K562 (cell line): Measurements from ENCODE around the gene SH3BP5L. TPM values are rescaled to one million over a fixed set of nuclear protein-coding genes. Genes with fewer than 3 reads are reported as not detected.

Experiments
- ATAC-seq: fragments of 200-7000 bp; cut with Tn5 transposase; 3 replicates; pipeline ENCODE4 v1.9.1; 2020; ENCODE audit warnings: moderate library complexity
- BruUV-seq: library from RNA; stranded (reverse); fragments of 400-500 nt; replicated peaks from 2 replicates; lab custom pipeline; 2021; lab: Mats Ljungman, UMichigan
- CTCF ChIA-PET: fragments of 300-600 bp; formaldehyde crosslinking; extraction: SDS; loops from one replicate; lab custom pipeline; 2021; ENCODE audit warnings: low intra/inter-chr PET ratio; lab: Yijun Ruan, JAX
- POLR2A ChIA-PET: fragments of 300-600, 350-650 bp; sonication (Branson Sonifier 250); formaldehyde crosslinking; extraction: SDS; loops from one replicate; lab custom pipeline; 2021; ENCODE audit warnings: antibody characterized with exemption, inconsistent platforms; lab: Yijun Ruan, JAX
- DNase-seq, 4 experiments: peaks; one replicate each; pipeline versions ENCODE4 v3.0.0 to v3.0.0-alpha.2; 2011 to 2018; ENCODE audit warnings: low spot score in 3 of 4, mixed read lengths in 3 of 4; ENCODE audit errors: extremely low read depth in 1 of 4
- FAIRE-seq: peaks from 2 replicates; lab custom pipeline; 2011; peaks lifted over from hg19 to GRCh38; lab: Jason Lieb, UNC
- H2AFZ ChIP-seq: 2 replicates; pipeline ENCODE4 v1.6.0; 2011; ENCODE audit warnings: low read depth, low read length, control low read depth, inconsistent platforms
- H3K27ac ChIP-seq: fragments of 200-600 bp; 3 replicates; pipeline ENCODE4 v1.8.0; 2011; ENCODE audit warnings: low read depth, mild to moderate bottlenecking, control low read depth, inconsistent platforms, low read length, moderate library complexity, mixed read lengths; ENCODE audit errors: extremely low read depth
- H3K27me3 ChIP-seq, 2 experiments: fragments of 300-600 bp in 1 of 2; 2 replicates in 1 of 2; 3 replicates in 1 of 2; pipeline versions ENCODE4 v1.6.0 to v1.8.0; 2011; ENCODE audit warnings: inconsistent platforms in 2 of 2, low read length in 2 of 2, mild to moderate bottlenecking in 1 of 2, mixed read lengths in 1 of 2, moderate library complexity in 1 of 2; ENCODE audit not compliant: control insufficient read depth in 2 of 2, insufficient read depth in 2 of 2
- H3K36me3 ChIP-seq: fragments of 300-600 bp; 3 replicates; pipeline ENCODE4 v1.8.0; 2011; ENCODE audit warnings: mild to moderate bottlenecking, low read length, inconsistent platforms; ENCODE audit not compliant: control insufficient read depth, insufficient read depth
- H3K4me1 ChIP-seq, 2 experiments: fragments of 200-600 bp in 1 of 2; replicated peaks in 1 of 2; 2 replicates in 1 of 2; 3 replicates in 1 of 2; pipeline versions ENCODE4 v1.5.1 to v1.8.0; 2011; ENCODE audit warnings: inconsistent platforms in 2 of 2, low read length in 2 of 2, mild to moderate bottlenecking in 1 of 2, mixed read lengths in 1 of 2, moderate library complexity in 1 of 2; ENCODE audit not compliant: control insufficient read depth in 2 of 2, insufficient read depth in 2 of 2
- H3K4me2 ChIP-seq: 2 replicates; pipeline ENCODE4 v1.6.1; 2011; ENCODE audit warnings: low read length, control low read depth, inconsistent platforms, mixed read lengths; ENCODE audit not compliant: insufficient read depth
- H3K4me3 ChIP-seq: fragments of 200-600 bp; sonication (generic), shearing (Covaris generic); 2 replicates; pipeline ENCODE4 v1.5.1; 2016; ENCODE audit warnings: control low read depth, inconsistent platforms
- H3K79me2 ChIP-seq: fragments of 200-600 bp; 3 replicates; pipeline ENCODE4 v1.8.0; 2011; ENCODE audit warnings: low read length, inconsistent platforms; ENCODE audit not compliant: control insufficient read depth, insufficient read depth
- H3K9ac ChIP-seq, 2 experiments: 2 replicates each; pipeline versions ENCODE4 v1.6.0 to v1.6.1; 2011; ENCODE audit warnings: low read depth in 2 of 2, low read length in 2 of 2, control low read depth in 1 of 2, inconsistent platforms in 1 of 2, mild to moderate bottlenecking in 1 of 2, mixed read lengths in 1 of 2; ENCODE audit not compliant: insufficient read depth in 1 of 2
- H3K9me1 ChIP-seq: one replicate; pipeline ENCODE4 v1.6.0; 2011; ENCODE audit warnings: inconsistent platforms, mild to moderate bottlenecking, low read length, moderate library complexity; ENCODE audit not compliant: control insufficient read depth, insufficient read depth
- H3K9me3 ChIP-seq: replicated peaks from 2 replicates; pipeline ENCODE4 v1.5.1; 2011; ENCODE audit warnings: low read depth, low read length, inconsistent platforms; ENCODE audit not compliant: control insufficient read depth, insufficient read depth
- H4K20me1 ChIP-seq: replicated peaks from 2 replicates; pipeline ENCODE4 v1.6.1; 2011; ENCODE audit warnings: low read length, inconsistent platforms, mixed read lengths; ENCODE audit not compliant: control insufficient read depth, insufficient read depth
- CCNT2 ChIP-seq: IDR thresholded peaks from 2 replicates; pipeline ENCODE4 v1.6.1; 2011; ENCODE audit warnings: borderline replicate concordance, low read depth, mild to moderate bottlenecking, moderate library complexity, mixed read lengths, low read length; ENCODE audit not compliant: insufficient read length; ENCODE audit errors: extremely low read depth
- CREB1 ChIP-seq, 2 experiments: sonication (generic) in 1 of 2; formaldehyde crosslinking in 1 of 2; IDR thresholded peaks; 2 replicates each; pipeline versions ENCODE4 v1.6.1 to v1.8.0; 2012 to 2022; ENCODE audit warnings: inconsistent platforms in 1 of 2, mild to moderate bottlenecking in 1 of 2, missing genetic modification reagents in 1 of 2, moderate library complexity in 1 of 2
- DNMT1 ChIP-seq: fragments of 450-650 bp; IDR thresholded peaks from 2 replicates; pipeline ENCODE4 v1.6.1; 2016; ENCODE audit warnings: antibody characterized with exemption, mild to moderate bottlenecking
- ETV1 ChIP-seq: fragments of 450-650 bp; conservative IDR thresholded peaks from 2 replicates; pipeline ENCODE4 v1.6.1; 2016; ENCODE audit warnings: missing genetic modification characterization, control low read depth, low read depth, missing compliant biosample characterization
- ETV5 ChIP-seq: sonication (generic); formaldehyde crosslinking; IDR thresholded peaks from 2 replicates; pipeline ENCODE4 v1.4.0; 2020; ENCODE audit warnings: low read depth, mild to moderate bottlenecking, missing genetic modification reagents
- GATAD2B ChIP-seq: fragments of 450-650 bp; IDR thresholded peaks from 2 replicates; pipeline ENCODE4 v1.6.1; 2017; ENCODE audit warnings: mild to moderate bottlenecking, borderline replicate concordance
- HMG20A ChIP-seq: fragments of 450-650 bp; formaldehyde crosslinking; conservative IDR thresholded peaks from 2 replicates; pipeline ENCODE4 v1.4.0; 2020; ENCODE audit warnings: mild to moderate bottlenecking, mixed read lengths
- JUND ChIP-seq, 2 experiments: IDR thresholded peaks; 2 replicates in 1 of 2; 3 replicates in 1 of 2; pipeline ENCODE4 v1.6.1; 2011; ENCODE audit warnings: borderline replicate concordance in 2 of 2, low read depth in 2 of 2, low read length in 2 of 2, improper control_type of control experiment in 1 of 2, missing biosample characterization in 1 of 2, missing genetic modification characterization in 1 of 2, missing genetic modification reagents in 1 of 2
- KDM5B ChIP-seq: fragments of 200-600 bp; sonication (generic); IDR thresholded peaks from 2 replicates; pipeline ENCODE4 v1.6.1; 2012; ENCODE audit warnings: low read depth, mild to moderate bottlenecking, moderate library complexity, low read length, control low read depth, inconsistent platforms; ENCODE audit not compliant: insufficient replicate concordance
- L3MBTL2 ChIP-seq: fragments of 450-650 bp; IDR thresholded peaks from 2 replicates; pipeline ENCODE4 v1.6.1; 2016; ENCODE audit warnings: mild to moderate bottlenecking, moderate library complexity
- MAZ ChIP-seq, 2 experiments: fragments of 450-650 bp in 1 of 2; sonication (generic) in 1 of 2; formaldehyde crosslinking; IDR thresholded peaks in 1 of 2; conservative IDR thresholded peaks in 1 of 2; 2 replicates each; pipeline versions ENCODE4 v1.4.0 to v1.5.0; 2020; ENCODE audit warnings: mild to moderate bottlenecking in 1 of 2, missing genetic modification reagents in 1 of 2
- MBD2 ChIP-seq: sonication (generic); IDR thresholded peaks from 2 replicates; pipeline ENCODE4 v1.6.1; 2016; ENCODE audit warnings: low read depth, borderline replicate concordance
- NR4A1 ChIP-seq, 2 experiments: fragments of 250-450 bp in 1 of 2; fragments of 450-650 bp in 1 of 2; sonication (Bioruptor Pico) in 1 of 2; IDR thresholded peaks; 2 replicates each; pipeline versions ENCODE4 v1.4.0 to v1.6.1; 2016 to 2020; ENCODE audit warnings: mild to moderate bottlenecking in 2 of 2, missing compliant biosample characterization in 1 of 2, missing genetic modification characterization in 1 of 2, moderate library complexity in 1 of 2
- POLR2A ChIP-seq: fragments of 450-650 bp; conservative IDR thresholded peaks from 2 replicates; pipeline ENCODE4 v1.6.1; 2016
- POLR2H ChIP-seq: IDR thresholded peaks from 2 replicates; pipeline ENCODE4 v1.6.1; 2016; ENCODE audit warnings: missing genetic modification characterization, low read depth, mild to moderate bottlenecking, control low read depth, missing compliant biosample characterization, moderate library complexity
- PREB ChIP-seq: sonication (generic); formaldehyde crosslinking; IDR thresholded peaks from 2 replicates; pipeline ENCODE4 v1.8.1; 2023; ENCODE audit warnings: mild to moderate bottlenecking, missing genetic modification reagents
- PURB ChIP-seq: sonication (generic); formaldehyde crosslinking; IDR thresholded peaks from 2 replicates; pipeline ENCODE4 v1.9.0; 2021; ENCODE audit warnings: low read depth, mild to moderate bottlenecking, missing genetic modification reagents
- SIN3A ChIP-seq, 2 experiments: fragments of 150-350 bp in 1 of 2; IDR thresholded peaks; 2 replicates each; pipeline ENCODE4 v1.6.1; 2011 to 2016; ENCODE audit warnings: borderline replicate concordance in 2 of 2, low read depth in 2 of 2, low read length in 2 of 2, mild to moderate bottlenecking in 2 of 2, moderate library complexity in 2 of 2; ENCODE audit not compliant: control insufficient read depth in 1 of 2
- XRCC3 ChIP-seq: fragments of 450-650 bp; IDR thresholded peaks from 2 replicates; pipeline ENCODE4 v1.6.1; 2017; ENCODE audit warnings: mild to moderate bottlenecking, moderate library complexity
- ZEB2 ChIP-seq: fragments of 450-650 bp; IDR thresholded peaks from 2 replicates; pipeline ENCODE4 v1.6.1; 2016
- ZNF239 ChIP-seq: fragments of 250-450 bp; sonication (Bioruptor Pico); IDR thresholded peaks from 2 replicates; pipeline ENCODE4 v1.4.0; 2020; ENCODE audit warnings: mild to moderate bottlenecking
- WGBS: fragments of 100-300 bp; shearing (Covaris generic); methylation state at CpG from one replicate; pipeline ENCODE4 v1.1.6; 2016; ENCODE audit warnings: low coverage, mixed read lengths; ENCODE audit not compliant: insufficient coverage; ENCODE audit errors: missing lambda C conversion rate; 5-methylcytosine and 5-hydroxymethylcytosine counted together
- in situ Hi-C: fragments of 300-500 bp; cut with MboI; formaldehyde crosslinking; loops from 4 replicates; pipeline ENCODE4 v1.15.0; 2018; ENCODE audit warnings: inconsistent platforms, mixed read lengths
- intact Hi-C: fragments of 100-400 bp; cut with micrococcal nuclease; formaldehyde crosslinking; loops from 2 replicates; pipeline ENCODE4 v1.14.2; 2022
- polyA plus RNA-seq, 8 experiments: library from polyadenylated mRNA; depleted of rRNA in 4 of 8; stranded (reverse) in 5 of 8; unstranded in 3 of 8; fragments of >200 nt; fragmentation: Nextera tagmentation in 2 of 8; fragmentation: Illumina TruSeq in 1 of 8; extraction: Ambion mirVana in 2 of 8; extraction: Trizol in 1 of 8; gene quantifications; 2 replicates each; pipeline versions ENCODE4 v1.2.1 to v1.2.3, GENCODE V29; 2011 to 2014; ENCODE audit warnings: inconsistent platforms in 1 of 8, missing spikeins in 1 of 8
- total RNA-seq, 7 experiments: library from RNA; depleted of rRNA in 6 of 7; stranded (reverse); fragments of >200 nt in 6 of 7; fragmentation: Illumina TruSeq in 2 of 7; extraction: Trizol in 2 of 7; gene quantifications; 2 replicates each; pipeline versions ENCODE4 v1.2.1 to v1.2.3, GENCODE V29; 2011 to 2021; ENCODE audit warnings: low replicate concordance in 1 of 7

Gene SH3BP5L
- total and polyA plus RNA-seq, 9 of the 15 experiments (the other 6 are each of a cell fraction or from before 2014, with no cell fraction given), result 1.9 to 26.5 (median 15.8) TPM

GRCh38 chr1:248837781-248838356 is 12.2 kb upstream of the SH3BP5L start, which contains the start of gene ZNF672:
Gene ZNF672, plus strand, starts transcription at chr1:248838224. Its CDS starts 9,051 bp downstream, at chr1:248847275.
- Histone ChIP-seq H3K27me3 (no peaks in the 10 kb centered on the region), H4K20me1 (no peaks in the 10 kb centered on the region), H2AFZ (peak within 1 kb of the TSS; percentile 93), H3K36me3 (peaks cover 15% of the 10 kb centered on the region; the same call in 2 of the 3 replicates), H3K9me1 (no peaks in the 10 kb centered on the region), H3K4me3 (peak within 1 kb of the TSS; percentile 81), H3K9me3 (no peaks in the 10 kb centered on the region), H3K79me2 (peaks cover 55% of the 10 kb centered on the region), H3K4me2 (peak within 1 kb of the TSS; percentile 99), H3K4me1 (peaks cover 40 to 47% of the 10 kb centered on the region in 2 experiments), H3K9ac (peak within 1 kb of the TSS; percentile 88 to 96), H3K27ac (peak within 1 kb of the TSS; percentile 92)
- peak; percentile 88 for ATAC-seq
- WGBS, result 0% methylated on average over 37 of the region's 48 CpGs
- no TSS peak for BruUV-seq
- in situ Hi-C loops (no loop called here), intact Hi-C loops (loop anchor here (1.0 kb wide), 4 partner anchors 12 to 51 kb away; no protein-coding TSS in a partner anchor)
- peak; percentile 80 for FAIRE-seq
- POLR2A ChIA-PET, result interaction anchor here (0.6 to 6.1 kb wide), 20 partner anchors 9 to 1744 kb away, joined by 3 to 78 read pairs (median 4); partner anchors contain the start of genes PGBD2, SH3BP5L and ZNF692
- DNase-seq, result peak; percentile 93 to 99 (median 96)
- CTCF ChIA-PET, result interaction anchor here (1.0 kb wide), 1 partner anchor 21 kb away, joined by 3 read pairs; the partner anchor contains the start of gene ZNF692
- TF ChIP-seq ZNF239, result no peak
- peak; percentile 21; the same call in 1 of the 2 replicates for TF ChIP-seq L3MBTL2
- TF ChIP-seq XRCC3, result no peak
- TF ChIP-seq ETV5 (CRISPR knock-in tag), result no peak; the same call in 1 of the 2 replicates
- peak; percentile 56 for TF ChIP-seq KDM5B
- TF ChIP-seq PREB (CRISPR knock-in tag), result 0 out of 2 replicates have a peak, but pooled peaks have one; percentile 76
- TF ChIP-seq ZEB2, result peak; percentile 45; the same call in 1 of the 2 replicates
- no peak for TF ChIP-seq GATAD2B
- TF ChIP-seq POLR2A, result peak; percentile 57; the same call in 1 of the 2 replicates
- no peak for TF ChIP-seq HMG20A (CRISPR knock-in tag)
- TF ChIP-seq MAZ (CRISPR knock-in tag; conservative IDR thresholded peaks at IDR 0.05 in 1 of 2, IDR thresholded peaks at IDR 0.05 in 1 of 2), result peak in 1 of 2 experiments; percentile 95
- TF ChIP-seq SIN3A (IDR thresholded peaks at IDR 0.05; ENCODE audit: borderline replicate concordance in 2 of 2, control insufficient read depth in 1 of 2, low read depth in 2 of 2, low read length in 2 of 2), result peak; percentile 27 to 39; a peak in 1 of 4 replicates
- no peak for TF ChIP-seq NR4A1 (CRISPR knock-in tag; IDR thresholded peaks at IDR 0.05)
- TF ChIP-seq NR4A1 (tag; IDR thresholded peaks at IDR 0.05), result no peak
- no peak for TF ChIP-seq PURB (CRISPR knock-in tag)
- TF ChIP-seq DNMT1, result no peak
- TF ChIP-seq CCNT2, result peak; percentile 59
- TF ChIP-seq MBD2, result peak; percentile 88
- peak; percentile 50 for TF ChIP-seq JUND (IDR thresholded peaks at IDR 0.05; ENCODE audit: borderline replicate concordance, low read depth, low read length)
- TF ChIP-seq JUND (tag; IDR thresholded peaks at IDR 0.05; ENCODE audit: borderline replicate concordance, low read depth, low read length), result no peak
- TF ChIP-seq POLR2H (tag), result peak; percentile 88
- TF ChIP-seq CREB1 (IDR thresholded peaks at IDR 0.05), result peak; percentile 88
- peak; percentile 83 for TF ChIP-seq CREB1 (CRISPR knock-in tag; IDR thresholded peaks at IDR 0.05)
- TF ChIP-seq ETV1 (tag), result peak; percentile 60
